ENCODE results near the gene CENATAC. TPM values are rescaled to one million over a fixed set of nuclear protein-coding genes. Genes with fewer than 3 reads are reported as not detected.
"Not testable (repeated sequence)": the region's sequence is repeated elsewhere in the genome, so short reads cannot be mapped to it uniquely, and the experiment has no call there.

The CENATAC gene
- 10 to 100 TPM; 31.7 to 44.6 (median 38.3) TPM for polyA plus RNA-seq (ENCODE audit: insufficient read depth in 1 of 5, insufficient read length in 5 of 5, low replicate concordance in 1 of 5)
- long read RNA-seq, donor 1, partial matches to known transcripts, result 11,037 of 11,539 reads
- long read RNA-seq, donor 1, other reads (novel, unspliced or antisense), result 501 of 11,539 reads
- long read RNA-seq, donor 2, partial matches to known transcripts, result 4,785 of 5,009 reads
- long read RNA-seq, donor 2, other reads (novel, unspliced or antisense), result 221 of 5,009 reads
- long read RNA-seq, donor 3, partial matches to known transcripts, result 7,124 of 7,460 reads
- long read RNA-seq, donor 3, other reads (novel, unspliced or antisense), result 333 of 7,460 reads
- long read RNA-seq, donor 4, partial matches to known transcripts, result 6,107 of 6,354 reads
- long read RNA-seq, donor 4, other reads (novel, unspliced or antisense), result 246 of 6,354 reads
- long read RNA-seq, donor 5, partial matches to known transcripts, result 11,556 of 12,055 reads
- long read RNA-seq, donor 5, other reads (novel, unspliced or antisense), result 495 of 12,055 reads
- long read RNA-seq, donor 6, partial matches to known transcripts, result 8,082 of 8,421 reads
- long read RNA-seq, donor 6, other reads (novel, unspliced or antisense), result 335 of 8,421 reads
- long read RNA-seq, donor 7, partial matches to known transcripts, result 7,400 of 7,757 reads
- long read RNA-seq, donor 7, other reads (novel, unspliced or antisense), result 353 of 7,757 reads
- long read RNA-seq, donor 8, partial matches to known transcripts, result 4,272 of 4,470 reads
- long read RNA-seq, donor 8, other reads (novel, unspliced or antisense), result 198 of 4,470 reads

- peak; percentile 88 to 89 for DNase-seq
Measured at GRCh38 chr11:118997627-118998387, at the start of gene CENATAC. Gene CENATAC, plus strand, starts transcription at chr11:118998138. Its CDS starts 60 bp downstream, at chr11:118998198.

- DNase-seq, result no peak
Measured at GRCh38 chr11:118953265-118953664, 44.7 kb upstream of the CENATAC start.

GRCh38 chr11:118953976-118954375, 44.0 kb upstream of the CENATAC start:
- DNase-seq, result not testable (repeated sequence)

GRCh38 chr11:118956094-118956846, 41.7 kb upstream of the CENATAC start, which contains the start of gene UPK2:
Gene UPK2, plus strand, starts transcription at chr11:118956298. Its CDS starts 53 bp downstream, at chr11:118956351.
- DNase-seq, result peak; percentile 68 to 80

- no peak for DNase-seq
Measured at GRCh38 chr11:118956847-118957469, 41.0 kb upstream of the CENATAC start.

GRCh38 chr11:118957549-118957948, 40.4 kb upstream of the CENATAC start:
- DNase-seq, result no peak

GRCh38 chr11:118957968-118958367, 40.0 kb upstream of the CENATAC start:
- DNase-seq, result no peak

- DNase-seq, result no peak
Measured at GRCh38 chr11:118958577-118958976, 39.4 kb upstream of the CENATAC start.

GRCh38 chr11:118961189-118961588, 36.7 kb upstream of the CENATAC start:
- no peak for DNase-seq

- DNase-seq, result no peak
Measured at GRCh38 chr11:118961591-118961990, 36.3 kb upstream of the CENATAC start.

- DNase-seq, result not testable (repeated sequence)
Measured at GRCh38 chr11:118969508-118969907, 28.4 kb upstream of the CENATAC start.

- no peak for DNase-seq
Measured at GRCh38 chr11:118971646-118972045, 26.3 kb upstream of the CENATAC start, which contains the start of gene FOXR1. Gene FOXR1, plus strand, starts transcription at chr11:118971761. Its CDS starts 171 bp downstream, at chr11:118971932.

- DNase-seq, result no peak
Measured at GRCh38 chr11:118973985-118974384, 24.0 kb upstream of the CENATAC start.

- DNase-seq, result no peak
Measured at GRCh38 chr11:118975771-118976709, 21.9 kb upstream of the CENATAC start.

- no peak for DNase-seq
Measured at GRCh38 chr11:118979434-118979833, 18.5 kb upstream of the CENATAC start.

- no peak for DNase-seq
Measured at GRCh38 chr11:118980191-118980881, 17.6 kb upstream of the CENATAC start.

- DNase-seq, result not testable (repeated sequence)
Measured at GRCh38 chr11:118984337-118984736, 13.6 kb upstream of the CENATAC start.

GRCh38 chr11:118984825-118985224, 13.1 kb upstream of the CENATAC start:
- DNase-seq, result no peak

GRCh38 chr11:118988280-118988679, 9.7 kb upstream of the CENATAC start:
- no peak for DNase-seq
